Psoas muscle (tissue), 8 donors: ENCODE data around the gene HEYL. TPM values are rescaled to one million over a fixed set of nuclear protein-coding genes. Genes with fewer than 3 reads are reported as not detected.

ENCODE experiments used
- ATAC-seq, 4 donors: fragments of 200-7000 bp; cut with Tn5 transposase; one replicate each; pipeline ENCODE4 v1.9.1; 2020; ENCODE audit warnings: moderate library complexity in 3 of 4, mild to moderate bottlenecking in 2 of 4
- DNase-seq, 2 donors: peaks; one replicate each; pipeline ENCODE4 v3.0.0-alpha.2; 2020
- H3K27ac ChIP-seq: fragments of 200-600 bp; one replicate; pipeline ENCODE4 v1.8.0; 2022
- H3K27me3 ChIP-seq, 3 donors: fragments of 200-600 bp in 1 of 3; one replicate each; pipeline versions ENCODE4 v1.6.1 to v1.8.0; 2013 to 2022; ENCODE audit warnings: low read length in 2 of 3, mild to moderate bottlenecking in 2 of 3, moderate library complexity in 1 of 3; ENCODE audit not compliant: insufficient read depth in 3 of 3
- H3K36me3 ChIP-seq, 2 donors: fragments of 200-600 bp in 1 of 2; one replicate each; pipeline versions ENCODE4 v1.6.1 to v1.8.0; 2013 to 2022; ENCODE audit warnings: low read depth in 1 of 2, mild to moderate bottlenecking in 1 of 2, moderate library complexity in 1 of 2; ENCODE audit not compliant: insufficient read depth in 1 of 2
- H3K4me1 ChIP-seq: fragments of 200-600 bp; one replicate; pipeline ENCODE4 v1.8.0; 2022
- H3K4me3 ChIP-seq: fragments of 200-600 bp; one replicate; pipeline ENCODE4 v1.8.0; 2022; ENCODE audit warnings: mild to moderate bottlenecking
- H3K9me3 ChIP-seq: fragments of 200-600 bp; one replicate; pipeline ENCODE4 v1.8.0; 2022
- CTCF ChIP-seq: fragments of 200-600 bp; IDR thresholded peaks from one replicate; pipeline ENCODE4 v1.8.0; 2022; ENCODE audit warnings: antibody characterized with exemption
- WGBS, 3 donors: extraction: QIAGEN DNeasy Blood & Tissue Kit; methylation state at CpG; one replicate each; pipeline versions ENCODE4 v1.1.6 to v1.1.7; 2013; 5-methylcytosine and 5-hydroxymethylcytosine counted together
- intact Hi-C, 2 donors: fragments of 100-400 bp; cut with DNase I; formaldehyde crosslinking; loops; one replicate each; pipeline versions ENCODE4 v1.11.0 to v1.14.2; 2022
- polyA plus RNA-seq, 3 donors: library from polyadenylated mRNA; stranded (reverse); fragments of 200-250 nt; gene quantifications; one replicate each; pipeline ENCODE4 v1.2.3, GENCODE V29; 2013
- total RNA-seq, 4 donors: library from RNA; stranded (reverse); fragmentation: NEBNext Ultra II Directional in 2 of 4; extraction: Animal tissue kit (Norgen Biotek cat#: 25700) in 2 of 4; gene quantifications; one replicate each; pipeline versions ENCODE4 v1.2.1 to v1.2.4, GENCODE V29; 2021 to 2023
- donor health status: healthy with polysubstance abuse.
- donor health status: DM: no; HTN: no; CAD: no; lungs with moderate emphysema.
- donor health status: Bipolar disorder and iron deficiency.
- donor health status: healthy.
- donor health status: DM: yes; HTN: yes; CAD: no.
- donor health status: DM: no; HTN: no; CAD: no.
- donor health status: DM: no; HTN: no; CAD: no.
- donor health status: DM: yes; HTN: yes; CAD: no.

The HEYL gene
- total and polyA plus RNA-seq, 7 donors, result 2.1 to 10.0 (median 5.8) TPM

- no peaks in the 10 kb centered on the region for H3K9me3 ChIP-seq
- WGBS, 3 donors, result 0 to 1% (median 1%) methylated on average over 25 to 26 of the region's 26 CpGs
- no peak for TF ChIP-seq CTCF
- intact Hi-C loops, result no loop called here
- H3K4me1 ChIP-seq, result peaks cover 63% of the 10 kb centered on the region
- peak overlapping the region; percentile 89 for H3K27ac ChIP-seq
- peak; percentile 84 to 94 for DNase-seq
- peak; percentile 81 to 85 (median 82) for ATAC-seq
- H3K4me3 ChIP-seq, result peak overlapping the region; percentile 73
- no peaks in the 10 kb centered on the region for H3K36me3 ChIP-seq
- no peaks in the 10 kb centered on the region for H3K27me3 ChIP-seq
Measured at GRCh38 chr1:39671433-39671792, 32.0 kb upstream of the HEYL start.

GRCh38 chr1:39670689-39671088, 31.2 kb upstream of the HEYL start:
- Histone ChIP-seq H3K4me1 (peaks cover 61% of the 10 kb centered on the region), H3K36me3 (peaks cover 0 to 6% of the 10 kb centered on the region in 2 donors), H3K27ac (peak overlapping the region; percentile 89), H3K4me3 (peak overlapping the region; percentile 73), H3K9me3 (no peaks in the 10 kb centered on the region), H3K27me3 (no peaks in the 10 kb centered on the region)
- WGBS, 3 donors, result 8 to 25% (median 15%) methylated on average over 1 of the region's 1 CpG
- ATAC-seq (no peak), DNase-seq (no peak)
- intact Hi-C loops, result no loop called here
- no peak for TF ChIP-seq CTCF

- ATAC-seq, result peak; percentile 60 to 78 (median 70)
Measured at GRCh38 chr1:39668894-39669293, 29.5 kb upstream of the HEYL start.

GRCh38 chr1:39668111-39668510, 28.7 kb upstream of the HEYL start:
- WGBS, 3 donors, result 16 to 50% (median 19%) methylated on average over 3 of the region's 3 CpGs
- no peak overlapping the region for H3K4me3 ChIP-seq
- H3K27me3 ChIP-seq, result no peaks in the 10 kb centered on the region
- DNase-seq, result peak; percentile 49 to 82
- peak; percentile 34 to 67 (median 60) for ATAC-seq
- peak overlapping the region; percentile 89 for H3K27ac ChIP-seq
- no peaks in the 10 kb centered on the region for H3K9me3 ChIP-seq
- H3K4me1 ChIP-seq, result peaks cover 45% of the 10 kb centered on the region
- no peak for TF ChIP-seq CTCF
- intact Hi-C loops, result no loop called here
- peaks cover 0 to 17% of the 10 kb centered on the region in 2 donors for H3K36me3 ChIP-seq

More at GRCh38 chr1:39668894-39669293, 29.5 kb upstream of the HEYL start:
- no peaks in the 10 kb centered on the region for H3K27me3 ChIP-seq
- no peaks in the 10 kb centered on the region for H3K9me3 ChIP-seq
- H3K27ac ChIP-seq, result peak overlapping the region; percentile 89
- 39 to 61% (median 47%) methylated on average over 3 of the region's 3 CpGs for WGBS, 3 donors
- no peak for TF ChIP-seq CTCF
- peak in 1 of 2 donors; percentile 79 for DNase-seq
- peaks cover 49% of the 10 kb centered on the region for H3K4me1 ChIP-seq
- peak overlapping the region; percentile 15 for H3K4me3 ChIP-seq
- intact Hi-C loops, result no loop called here
- H3K36me3 ChIP-seq, result peaks cover 0 to 17% of the 10 kb centered on the region in 2 donors

GRCh38 chr1:39666772-39667171, 27.3 kb upstream of the HEYL start:
- TF ChIP-seq CTCF, result no peak
- no peak for DNase-seq
- Histone ChIP-seq H3K4me1 (peaks cover 38% of the 10 kb centered on the region), H3K36me3 (peaks cover 0 to 28% of the 10 kb centered on the region in 2 donors), H3K27ac (no peak overlapping the region), H3K4me3 (no peak overlapping the region), H3K9me3 (no peaks in the 10 kb centered on the region), H3K27me3 (no peaks in the 10 kb centered on the region)
- no peak for ATAC-seq
- 88 to 93% (median 91%) methylated on average over 3 of the region's 3 CpGs for WGBS, 3 donors
- intact Hi-C loops, result no loop called here
